Mesodermal cell (in vitro differentiated cells): ENCODE results near the gene MVD.

Experiments
- H3K27ac ChIP-seq: 2 replicates; pipeline ENCODE4 v1.7.0; 2013; ENCODE audit warnings: mild to moderate bottlenecking, low read depth, low read length, moderate library complexity; ENCODE audit not compliant: severe bottlenecking
- H3K36me3 ChIP-seq: 2 replicates; pipeline ENCODE4 v1.7.1; 2013; ENCODE audit warnings: mild to moderate bottlenecking, low read length, moderate library complexity; ENCODE audit not compliant: control insufficient read depth, insufficient read depth
- H3K4me1 ChIP-seq: one replicate; pipeline ENCODE4 v1.7.1; 2013; ENCODE audit warnings: mild to moderate bottlenecking, low read length; ENCODE audit not compliant: insufficient read depth, control insufficient read depth, poor library complexity, severe bottlenecking
- H3K4me3 ChIP-seq: 2 replicates; pipeline ENCODE4 v1.7.0; 2013; ENCODE audit warnings: low read length, control low read depth, mild to moderate bottlenecking; ENCODE audit not compliant: insufficient read depth, poor library complexity, severe bottlenecking; ENCODE audit errors: extremely low read depth
- H3K9me3 ChIP-seq: 2 replicates; pipeline ENCODE4 v1.7.1; 2013; ENCODE audit warnings: mild to moderate bottlenecking, low read length, moderate library complexity; ENCODE audit not compliant: control insufficient read depth
- WGBS, 2 experiments: methylation state at CpG; one replicate each; pipeline ENCODE4 v1.1.5; 2013; ENCODE audit warnings: missing lambda C conversion rate in 2 of 2; ENCODE audit not compliant: insufficient coverage in 2 of 2; 5-methylcytosine and 5-hydroxymethylcytosine counted together

The MVD gene

GRCh38 chr16:88619859-88620815 lies 42.8 kb downstream of the MVD start:
- Histone ChIP-seq H3K27ac (no peak overlapping the region), H3K9me3 (no peaks in the 10 kb centered on the region), H3K4me3 (no peak overlapping the region), H3K36me3 (peaks cover 80% of the 10 kb centered on the region), H3K4me1 (no peaks in the 10 kb centered on the region)
- WGBS, 2 experiments, result 94 to 99% methylated on average over 8 to 10 of the region's 14 CpGs

- no peaks in the 10 kb centered on the region for H3K4me1 ChIP-seq
- H3K9me3 ChIP-seq, result no peaks in the 10 kb centered on the region
- no peak overlapping the region for H3K27ac ChIP-seq
- H3K36me3 ChIP-seq, result peaks cover 73% of the 10 kb centered on the region
- 96 to 99% methylated on average over 19 of the region's 19 CpGs for WGBS, 2 experiments
- no peak overlapping the region for H3K4me3 ChIP-seq
These were observed 43.8 kb downstream of the MVD start for GRCh38 chr16:88618956-88619667.

- WGBS, 2 experiments, result 88 to 92% methylated on average over 15 to 17 of the region's 20 CpGs
- Histone ChIP-seq H3K4me1 (no peaks in the 10 kb centered on the region), H3K4me3 (no peak overlapping the region), H3K9me3 (no peaks in the 10 kb centered on the region), H3K27ac (no peak overlapping the region), H3K36me3 (peaks cover 73% of the 10 kb centered on the region)
These were observed 44.5 kb downstream of the MVD start for GRCh38 chr16:88618182-88618955.

GRCh38 chr16:88617268-88618031 lies 45.4 kb downstream of the MVD start:
- no peaks in the 10 kb centered on the region for H3K9me3 ChIP-seq
- no peaks in the 10 kb centered on the region for H3K4me1 ChIP-seq
- no peak overlapping the region for H3K4me3 ChIP-seq
- H3K36me3 ChIP-seq, result peaks cover 73% of the 10 kb centered on the region
- WGBS, 2 experiments, result 90 to 91% methylated on average over 16 to 20 of the region's 20 CpGs
- peak overlapping the region; percentile 29 for H3K27ac ChIP-seq

GRCh38 chr16:88616736-88617135 lies 46.2 kb downstream of the MVD start:
- Histone ChIP-seq H3K4me1 (no peaks in the 10 kb centered on the region), H3K27ac (no peak overlapping the region), H3K4me3 (no peak overlapping the region), H3K9me3 (no peaks in the 10 kb centered on the region), H3K36me3 (peaks cover 73% of the 10 kb centered on the region)
- WGBS, 2 experiments, result 95 to 98% methylated on average over 5 to 11 of the region's 12 CpGs

GRCh38 chr16:88616320-88616719 lies 46.6 kb downstream of the MVD start:
- peak overlapping the region; percentile 29 for H3K27ac ChIP-seq
- H3K9me3 ChIP-seq, result no peaks in the 10 kb centered on the region
- peaks cover 2% of the 10 kb centered on the region for H3K4me1 ChIP-seq
- 97% methylated on average over 11 of the region's 13 CpGs for WGBS, 2 experiments
- H3K36me3 ChIP-seq, result peaks cover 74% of the 10 kb centered on the region
- no peak overlapping the region for H3K4me3 ChIP-seq

- H3K9me3 ChIP-seq, result no peaks in the 10 kb centered on the region
- H3K36me3 ChIP-seq, result peaks cover 82% of the 10 kb centered on the region
- 94 to 97% methylated on average over 16 to 17 of the region's 19 CpGs for WGBS, 2 experiments
- H3K27ac ChIP-seq, result no peak overlapping the region
- peaks cover 3% of the 10 kb centered on the region for H3K4me1 ChIP-seq
- H3K4me3 ChIP-seq, result no peak overlapping the region
These were observed 47.9 kb downstream of the MVD start for GRCh38 chr16:88614818-88615580.

- H3K27ac ChIP-seq, result no peak overlapping the region
- WGBS, 2 experiments, result 93 to 97% methylated on average over 17 to 18 of the region's 19 CpGs
- no peak overlapping the region for H3K4me3 ChIP-seq
- peaks cover 3% of the 10 kb centered on the region for H3K4me1 ChIP-seq
- H3K36me3 ChIP-seq, result peaks cover 80% of the 10 kb centered on the region
- H3K9me3 ChIP-seq, result no peaks in the 10 kb centered on the region
These were observed 48.7 kb downstream of the MVD start for GRCh38 chr16:88613911-88614817.

GRCh38 chr16:88613293-88613692 lies 49.6 kb downstream of the MVD start:
- WGBS, 2 experiments, result 93 to 100% methylated on average over 4 to 6 of the region's 10 CpGs
- Histone ChIP-seq H3K27ac (no peak overlapping the region), H3K4me3 (no peak overlapping the region), H3K36me3 (peaks cover 73% of the 10 kb centered on the region), H3K4me1 (peaks cover 3% of the 10 kb centered on the region), H3K9me3 (no peaks in the 10 kb centered on the region)
